AG04450 (cell line): Measurements from ENCODE around the gene TRIOBP. TPM values are rescaled to one million over a fixed set of nuclear protein-coding genes. Genes with fewer than 3 reads are reported as not detected.
"Not testable (repeated sequence)": the region's sequence is repeated elsewhere in the genome, so short reads cannot be mapped to it uniquely, and the experiment has no call there.

Experiments used
- CTCF ChIA-PET: fragments of 300-600, 350-600 bp; formaldehyde crosslinking; extraction: SDS; loops from one replicate; lab custom pipeline; 2022; ENCODE audit warnings: antibody characterized with exemption, inconsistent platforms; lab: Charles Lee
- POLR2A ChIA-PET: fragments of 350-600 bp; formaldehyde crosslinking; extraction: SDS; loops from one replicate; lab custom pipeline; 2021; ENCODE audit warnings: antibody characterized with exemption, inconsistent platforms; lab: Yijun Ruan, JAX
- DNase-seq: peaks from one replicate; pipeline ENCODE4 v3.0.0-alpha.2; 2011; ENCODE audit warnings: low read depth, low spot score
- H3K27ac ChIP-seq: one replicate; pipeline ENCODE4 v1.5.1; 2012; ENCODE audit warnings: low read depth, low read length, control low read depth
- H3K27me3 ChIP-seq: one replicate; pipeline ENCODE4 v1.6.0; 2012; ENCODE audit warnings: low read length; ENCODE audit not compliant: control insufficient read depth, insufficient read depth
- H3K4me3 ChIP-seq: 2 replicates; pipeline ENCODE4 v1.5.1; 2011; ENCODE audit warnings: mild to moderate bottlenecking, low read depth, low read length, control low read depth
- H3K9me3 ChIP-seq: 2 replicates; pipeline ENCODE4 v1.5.1; 2012; ENCODE audit warnings: low read length; ENCODE audit not compliant: control insufficient read depth, insufficient read depth
- CTCF ChIP-seq: IDR thresholded peaks from 2 replicates; pipeline ENCODE4 v1.5.1; 2011; ENCODE audit warnings: low read depth, low read length, control low read depth, inconsistent platforms
- polyA plus RNA-seq: library from polyadenylated mRNA; depleted of rRNA; stranded (reverse); fragments of >200 nt; gene quantifications from 2 replicates; pipeline ENCODE4 v1.2.3, GENCODE V29; 2011

The TRIOBP gene
- polyA plus RNA-seq, 1 experiment: 37.0 TPM

GRCh38 chr22:37715760-37716159, 18.9 kb downstream of the TRIOBP start:
- no peak for TF ChIP-seq CTCF
- ChIA-PET POLR2A (no interaction called here), CTCF (interaction anchor here (0.5 to 2.3 kb wide), 2 partner anchors 67 to 72 kb away, joined by 3 to 5 read pairs; no protein-coding TSS in a partner anchor)
- DNase-seq: no peak
- no peaks in the 10 kb centered on the region; the same call in 1 of the 2 replicates for H3K9me3 ChIP-seq
- H3K27ac ChIP-seq: no peak overlapping the region
- H3K4me3 ChIP-seq: no peak overlapping the region
- no peaks in the 10 kb centered on the region for H3K27me3 ChIP-seq

DNA sequence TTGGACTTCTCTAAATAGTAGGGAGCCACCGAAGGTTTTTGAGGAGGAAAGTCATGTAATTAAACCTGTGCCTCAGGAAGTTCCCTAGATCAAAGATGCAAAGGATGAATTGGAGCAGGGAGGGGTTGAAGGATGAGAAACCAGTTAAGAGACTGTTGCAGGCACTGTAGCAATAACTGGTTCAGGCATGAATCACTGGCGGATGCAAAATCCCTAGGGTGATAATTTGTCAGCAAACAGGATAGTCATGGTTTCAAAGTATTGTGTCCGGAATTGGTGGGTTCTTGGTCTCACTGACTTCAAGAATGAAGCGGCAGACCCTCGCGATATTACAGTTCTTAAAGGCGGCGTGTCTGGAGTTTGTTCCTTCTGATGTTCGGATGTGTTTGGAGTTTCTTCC, 19.9 kb downstream of the TRIOBP start:
- ChIA-PET POLR2A (no interaction called here), CTCF (interaction anchor here (2.3 kb wide), 1 partner anchor 73 kb away, joined by 5 read pairs; no protein-coding TSS in a partner anchor)
- no peak for DNase-seq
- no peak overlapping the region for H3K4me3 ChIP-seq
- no peak overlapping the region for H3K27ac ChIP-seq
- no peaks in the 10 kb centered on the region; the same call in 1 of the 2 replicates for H3K9me3 ChIP-seq
- no peaks in the 10 kb centered on the region for H3K27me3 ChIP-seq
- no peak for TF ChIP-seq CTCF

GRCh38 chr22:37717235-37717634, 20.4 kb downstream of the TRIOBP start:
- H3K9me3 ChIP-seq, POLR2A ChIA-PET, DNase-seq, H3K4me3 ChIP-seq, H3K27me3 ChIP-seq, H3K27ac ChIP-seq: not testable (repeated sequence)
- CTCF ChIA-PET: interaction anchor here (2.3 kb wide), 1 partner anchor 74 kb away, joined by 5 read pairs; no protein-coding TSS in a partner anchor

- H3K27ac ChIP-seq, CTCF ChIA-PET, H3K27me3 ChIP-seq, POLR2A ChIA-PET, H3K9me3 ChIP-seq, H3K4me3 ChIP-seq, DNase-seq: not testable (repeated sequence)
These were observed 21.0 kb downstream of the TRIOBP start for GRCh38 chr22:37717746-37718305.

DNA sequence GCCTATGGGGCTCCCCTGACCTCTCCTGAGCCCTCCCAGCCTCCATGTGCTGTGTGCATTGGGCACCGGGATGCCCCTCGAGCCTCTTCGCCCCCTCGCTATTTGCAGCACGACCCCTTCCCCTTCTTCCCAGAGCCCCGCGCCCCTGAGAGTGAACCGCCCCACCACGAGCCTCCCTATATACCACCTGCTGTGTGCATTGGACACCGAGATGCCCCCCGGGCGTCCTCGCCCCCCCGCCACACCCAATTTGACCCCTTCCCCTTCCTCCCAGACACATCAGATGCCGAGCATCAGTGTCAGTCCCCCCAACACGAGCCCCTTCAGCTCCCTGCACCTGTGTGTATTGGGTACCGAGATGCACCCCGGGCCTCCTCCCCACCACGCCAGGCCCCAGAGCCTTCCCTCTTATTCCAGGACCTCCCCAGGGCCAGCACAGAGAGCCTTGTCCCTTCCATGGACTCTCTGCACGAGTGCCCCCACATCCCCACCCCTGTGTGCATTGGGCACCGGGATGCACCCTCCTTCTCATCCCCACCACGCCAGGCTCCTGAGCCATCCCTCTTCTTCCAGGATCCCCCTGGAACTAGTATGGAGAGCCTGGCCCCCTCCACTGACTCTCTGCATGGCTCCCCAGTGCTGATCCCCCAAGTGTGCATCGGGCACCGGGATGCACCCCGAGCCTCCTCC, 28.8 kb downstream of the TRIOBP start:
- CTCF ChIA-PET: interaction anchor here (1.0 kb wide), 1 partner anchor 84 kb away, joined by 3 read pairs; no protein-coding TSS in a partner anchor
- POLR2A ChIA-PET: no interaction called here
- no peaks in the 10 kb centered on the region for H3K27me3 ChIP-seq
- no peak for TF ChIP-seq CTCF
- no peak overlapping the region for H3K27ac ChIP-seq
- peaks cover 10% of the 10 kb centered on the region for H3K9me3 ChIP-seq
- H3K4me3 ChIP-seq: no peak overlapping the region
- DNase-seq: no peak
